Progenitor cell of endocrine pancreas (in vitro differentiated cells): ENCODE data around the gene MID2. TPM values are rescaled to one million over a fixed set of nuclear protein-coding genes. Genes with fewer than 3 reads are reported as not detected.

Source experiments
- DNase-seq: peaks from one replicate; pipeline ENCODE4 v3.0.0; 2021; ENCODE audit warnings: low spot score; ENCODE audit not compliant: unreplicated experiment
- H3K27ac Mint-ChIP-seq: 2 replicates; pipeline ENCODE4 v1.8.0; 2021; ENCODE audit warnings: mild to moderate bottlenecking, moderate library complexity, mixed read lengths
- H3K27me3 Mint-ChIP-seq: 2 replicates; pipeline ENCODE4 v1.8.0; 2021; ENCODE audit warnings: mixed read lengths
- H3K36me3 Mint-ChIP-seq: 2 replicates; pipeline ENCODE4 v1.8.0; 2022; ENCODE audit warnings: mixed read lengths; ENCODE audit not compliant: insufficient read depth
- H3K4me1 Mint-ChIP-seq: 2 replicates; pipeline ENCODE4 v1.8.0; 2021; ENCODE audit warnings: low read depth, mixed read lengths
- H3K4me3 Mint-ChIP-seq: 2 replicates; pipeline ENCODE4 v1.8.0; 2021; ENCODE audit warnings: low read depth, mild to moderate bottlenecking, moderate library complexity, mixed read lengths
- H3K9me3 Mint-ChIP-seq: 2 replicates; pipeline ENCODE4 v1.8.0; 2021; ENCODE audit warnings: low read depth, mixed read lengths
- total RNA-seq: library from RNA; stranded (reverse); gene quantifications from 2 replicates; pipeline ENCODE4 v1.2.1, GENCODE V29; 2021
- TF ChIP-seq, protein P1 (sequence below): fragments of 200-600 bp; sonication (generic); IDR thresholded peaks from one replicate; pipeline ENCODE4 v1.5.0; 2021; ENCODE audit warnings: antibody characterized with exemption, mild to moderate bottlenecking; ENCODE audit not compliant: unreplicated experiment

MID2 gene
- total RNA-seq, 1 donor from 2014 or later = 5.9 TPM

DNA sequence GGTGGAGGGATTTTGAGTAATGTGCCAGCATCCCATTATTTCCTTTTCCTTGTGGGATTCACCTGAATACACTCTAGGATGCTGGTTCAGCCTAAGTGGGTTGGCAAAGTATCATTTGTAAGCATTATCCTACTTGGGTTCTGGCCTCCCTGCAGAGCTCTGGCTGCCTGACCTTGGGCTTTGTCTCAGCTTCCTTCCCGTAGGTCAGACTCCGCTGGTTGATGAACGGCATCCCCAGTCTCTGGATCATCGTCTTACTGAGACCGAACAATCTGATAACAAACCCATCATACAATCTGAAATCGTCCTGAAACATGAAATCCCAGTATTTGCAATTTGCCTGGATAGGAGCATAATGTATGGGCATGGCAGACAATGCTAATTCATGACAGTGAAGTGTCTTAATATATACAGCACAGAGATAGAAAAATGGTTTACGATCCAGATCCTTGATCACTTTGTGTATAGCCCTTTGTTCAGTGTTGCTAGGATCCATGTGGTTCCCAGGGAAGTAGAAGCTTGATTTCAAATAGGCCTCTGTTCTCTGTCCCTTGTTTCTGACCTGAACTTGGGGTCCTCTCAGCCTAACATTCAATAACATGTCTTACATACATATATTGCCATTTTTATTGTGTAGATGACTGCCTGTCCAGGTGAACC is 5.5 kb downstream of the MID2 start:
- Mint-ChIP-seq H3K9me3 (peaks cover 10% of the 10 kb centered on the region), H3K4me1 (peaks cover 5% of the 10 kb centered on the region), H3K27ac (no peak overlapping the region), H3K36me3 (no peaks in the 10 kb centered on the region), H3K27me3 (peaks cover 8% of the 10 kb centered on the region), H3K4me3 (no peak overlapping the region)
- no peak for DNase-seq
- TF ChIP-seq, protein P1, sequence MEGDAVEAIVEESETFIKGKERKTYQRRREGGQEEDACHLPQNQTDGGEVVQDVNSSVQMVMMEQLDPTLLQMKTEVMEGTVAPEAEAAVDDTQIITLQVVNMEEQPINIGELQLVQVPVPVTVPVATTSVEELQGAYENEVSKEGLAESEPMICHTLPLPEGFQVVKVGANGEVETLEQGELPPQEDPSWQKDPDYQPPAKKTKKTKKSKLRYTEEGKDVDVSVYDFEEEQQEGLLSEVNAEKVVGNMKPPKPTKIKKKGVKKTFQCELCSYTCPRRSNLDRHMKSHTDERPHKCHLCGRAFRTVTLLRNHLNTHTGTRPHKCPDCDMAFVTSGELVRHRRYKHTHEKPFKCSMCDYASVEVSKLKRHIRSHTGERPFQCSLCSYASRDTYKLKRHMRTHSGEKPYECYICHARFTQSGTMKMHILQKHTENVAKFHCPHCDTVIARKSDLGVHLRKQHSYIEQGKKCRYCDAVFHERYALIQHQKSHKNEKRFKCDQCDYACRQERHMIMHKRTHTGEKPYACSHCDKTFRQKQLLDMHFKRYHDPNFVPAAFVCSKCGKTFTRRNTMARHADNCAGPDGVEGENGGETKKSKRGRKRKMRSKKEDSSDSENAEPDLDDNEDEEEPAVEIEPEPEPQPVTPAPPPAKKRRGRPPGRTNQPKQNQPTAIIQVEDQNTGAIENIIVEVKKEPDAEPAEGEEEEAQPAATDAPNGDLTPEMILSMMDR = no peak

DNA sequence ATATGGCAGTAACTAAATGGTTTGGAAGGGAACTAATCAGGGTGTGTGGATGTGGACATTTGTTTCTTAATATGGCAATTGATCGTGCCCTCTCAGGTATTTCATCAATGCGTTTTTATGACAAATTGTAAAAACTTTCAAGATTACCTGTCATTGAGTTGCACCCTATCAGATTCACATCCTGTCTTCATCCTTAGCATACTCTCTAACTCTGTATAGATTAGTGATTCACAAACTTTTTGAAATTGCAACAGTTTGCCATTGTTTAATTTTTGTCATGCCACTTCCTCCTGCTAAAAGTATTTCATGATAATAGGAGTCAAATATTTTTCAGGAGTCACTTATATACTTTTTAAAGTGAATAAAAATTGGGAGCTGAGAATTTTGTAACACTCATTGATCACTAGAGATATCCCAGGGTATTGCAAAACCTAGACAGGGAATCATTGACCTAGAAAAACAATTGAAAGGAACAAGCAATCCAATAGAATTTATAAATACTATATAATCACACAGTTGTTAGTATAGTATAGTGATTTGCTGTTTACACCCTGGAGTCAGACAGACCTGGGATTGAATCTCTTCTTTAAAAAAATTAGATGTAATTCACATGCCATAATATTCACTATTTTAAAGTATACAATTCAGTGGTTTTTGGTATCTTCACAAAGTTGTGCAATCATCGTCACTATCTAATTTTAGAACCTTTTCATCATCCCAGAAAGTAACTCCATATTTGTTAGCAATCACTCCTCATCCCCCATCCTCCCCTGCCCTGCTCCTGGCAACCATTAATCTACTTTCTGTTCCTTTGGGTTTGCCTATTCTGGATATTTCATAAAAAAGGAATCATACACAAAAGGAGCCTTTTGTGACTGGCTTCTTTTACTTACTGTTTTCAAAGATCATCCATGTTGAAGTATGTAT is 8.9 kb downstream of the MID2 start:
- no peaks in the 10 kb centered on the region for H3K36me3 Mint-ChIP-seq
- H3K27ac Mint-ChIP-seq = no peak overlapping the region
- H3K4me1 Mint-ChIP-seq = no peaks in the 10 kb centered on the region
- H3K4me3 Mint-ChIP-seq = no peak overlapping the region
- H3K9me3 Mint-ChIP-seq = peaks cover 10% of the 10 kb centered on the region
- no peaks in the 10 kb centered on the region for H3K27me3 Mint-ChIP-seq
- no peak for DNase-seq
- TF ChIP-seq, protein P1 = no peak

DNA sequence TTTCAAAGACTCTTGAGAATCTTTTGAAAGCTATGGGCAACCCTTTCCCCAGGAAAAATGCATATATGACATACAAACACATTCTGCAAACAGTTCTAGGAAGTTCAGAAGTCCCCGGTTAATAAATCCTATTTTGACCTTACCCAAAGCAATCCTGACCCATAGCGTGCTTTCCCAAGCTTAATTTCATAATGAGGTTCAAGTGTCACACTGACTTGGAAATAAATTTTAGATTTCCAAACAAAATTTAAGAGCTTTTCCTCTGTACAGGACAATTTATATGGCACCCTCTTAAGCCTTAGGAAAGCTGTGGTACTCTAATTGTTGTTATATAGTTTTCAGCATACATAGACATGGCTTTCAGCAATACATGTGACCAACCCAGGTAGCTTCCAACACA is 11.3 kb downstream of the MID2 start:
- DNase-seq = no peak
- peaks cover 1% of the 10 kb centered on the region for H3K36me3 Mint-ChIP-seq
- no peak overlapping the region for H3K27ac Mint-ChIP-seq
- no peak overlapping the region for H3K4me3 Mint-ChIP-seq
- peaks cover 7% of the 10 kb centered on the region for H3K9me3 Mint-ChIP-seq
- H3K4me1 Mint-ChIP-seq = no peaks in the 10 kb centered on the region
- TF ChIP-seq, protein P1 = no peak
- no peaks in the 10 kb centered on the region for H3K27me3 Mint-ChIP-seq

DNA sequence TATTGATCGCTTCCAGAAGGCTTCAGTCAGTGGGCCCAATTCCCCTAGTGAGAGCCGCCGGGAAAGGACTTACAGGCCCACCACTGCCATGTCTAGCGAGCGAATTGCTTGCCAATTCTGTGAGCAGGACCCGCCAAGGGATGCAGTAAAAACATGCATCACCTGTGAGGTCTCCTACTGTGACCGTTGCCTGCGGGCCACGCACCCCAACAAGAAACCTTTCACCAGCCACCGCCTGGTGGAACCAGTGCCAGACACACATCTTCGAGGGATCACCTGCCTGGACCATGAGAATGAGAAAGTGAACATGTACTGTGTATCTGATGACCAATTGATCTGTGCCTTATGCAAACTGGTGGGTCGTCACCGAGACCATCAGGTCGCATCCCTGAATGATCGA is 15.3 kb downstream of the MID2 start:
- Mint-ChIP-seq H3K36me3 (peaks cover 1% of the 10 kb centered on the region), H3K4me1 (no peaks in the 10 kb centered on the region), H3K4me3 (no peak overlapping the region), H3K27ac (no peak overlapping the region), H3K27me3 (no peaks in the 10 kb centered on the region), H3K9me3 (peaks cover 2% of the 10 kb centered on the region)
- TF ChIP-seq, protein P1 = no peak
- DNase-seq = no peak

DNA sequence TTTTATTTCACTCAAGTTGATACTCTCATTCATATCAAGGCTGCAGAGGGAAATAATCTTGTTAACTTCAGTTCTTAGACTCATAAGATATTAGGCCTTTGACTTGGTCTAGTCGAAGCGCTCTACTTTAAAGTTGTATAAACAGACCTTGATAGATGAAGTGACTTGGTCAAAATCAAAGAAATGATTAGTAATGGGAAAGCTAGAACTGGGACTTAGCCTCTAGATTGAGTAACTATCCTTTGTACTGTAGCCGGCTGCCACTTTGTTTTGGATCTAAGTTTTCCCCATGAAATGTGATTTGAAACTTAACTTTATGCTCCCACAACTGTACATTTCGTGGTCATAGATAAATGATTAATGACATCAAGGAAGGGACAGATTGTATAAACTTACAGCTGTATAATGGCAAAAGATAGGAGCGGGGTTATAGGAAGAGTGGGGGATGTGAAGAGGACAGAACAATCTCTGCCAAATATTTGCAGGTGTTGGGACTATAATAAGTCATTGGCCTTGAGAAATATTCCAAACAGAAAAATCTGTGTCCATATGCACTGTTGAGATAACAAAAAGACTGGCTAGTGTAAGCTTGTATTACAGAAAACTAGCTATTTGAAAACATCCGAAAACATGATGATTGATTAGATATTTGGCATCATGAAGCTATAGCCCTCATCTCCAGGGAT is 17.2 kb downstream of the MID2 start:
- H3K4me1 Mint-ChIP-seq = no peaks in the 10 kb centered on the region
- peaks cover 2% of the 10 kb centered on the region for H3K9me3 Mint-ChIP-seq
- H3K4me3 Mint-ChIP-seq = no peak overlapping the region
- no peaks in the 10 kb centered on the region for H3K27me3 Mint-ChIP-seq
- peaks cover 1% of the 10 kb centered on the region for H3K36me3 Mint-ChIP-seq
- DNase-seq = no peak
- no peak overlapping the region for H3K27ac Mint-ChIP-seq
- TF ChIP-seq, protein P1 = no peak
